ENCODE results near the gene LSS.

The LSS gene

DNA sequence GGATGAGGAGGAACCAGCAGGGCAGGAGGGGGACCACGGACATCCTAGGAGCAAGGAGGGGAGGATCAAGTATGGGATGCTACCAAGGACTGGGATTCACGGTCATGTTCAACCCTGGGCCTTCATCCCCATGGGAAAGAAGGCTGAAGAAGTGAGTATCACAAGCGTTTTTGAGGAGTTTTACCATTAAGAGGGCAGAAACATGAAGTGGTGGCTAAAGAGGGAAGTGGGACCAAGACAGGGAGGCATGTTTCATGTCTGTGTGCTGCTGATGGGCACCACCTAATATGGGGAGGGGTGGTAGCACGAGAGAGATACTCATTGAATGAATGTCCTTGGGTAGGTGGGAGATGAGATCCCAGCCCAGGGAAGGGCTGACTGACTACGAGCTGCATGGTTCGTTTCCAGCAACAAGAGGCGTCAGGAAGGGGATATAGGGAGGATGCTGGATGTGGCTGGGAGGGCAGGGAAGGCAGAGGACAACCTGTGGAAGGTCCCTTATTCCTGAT lies 11.3 kb upstream of the LSS start:
- TF ChIP-seq MAX (IDR thresholded peaks at IDR 0.05; ENCODE audit: low read depth, low read length) (no peak), MYC (IDR thresholded peaks at IDR 0.05; ENCODE audit: low read depth, low read length) (no peak), POLR2A (IDR thresholded peaks at IDR 0.05; ENCODE audit: extremely low read depth, insufficient read length) (no peak)
- TF ChIP-seq, protein P1, sequence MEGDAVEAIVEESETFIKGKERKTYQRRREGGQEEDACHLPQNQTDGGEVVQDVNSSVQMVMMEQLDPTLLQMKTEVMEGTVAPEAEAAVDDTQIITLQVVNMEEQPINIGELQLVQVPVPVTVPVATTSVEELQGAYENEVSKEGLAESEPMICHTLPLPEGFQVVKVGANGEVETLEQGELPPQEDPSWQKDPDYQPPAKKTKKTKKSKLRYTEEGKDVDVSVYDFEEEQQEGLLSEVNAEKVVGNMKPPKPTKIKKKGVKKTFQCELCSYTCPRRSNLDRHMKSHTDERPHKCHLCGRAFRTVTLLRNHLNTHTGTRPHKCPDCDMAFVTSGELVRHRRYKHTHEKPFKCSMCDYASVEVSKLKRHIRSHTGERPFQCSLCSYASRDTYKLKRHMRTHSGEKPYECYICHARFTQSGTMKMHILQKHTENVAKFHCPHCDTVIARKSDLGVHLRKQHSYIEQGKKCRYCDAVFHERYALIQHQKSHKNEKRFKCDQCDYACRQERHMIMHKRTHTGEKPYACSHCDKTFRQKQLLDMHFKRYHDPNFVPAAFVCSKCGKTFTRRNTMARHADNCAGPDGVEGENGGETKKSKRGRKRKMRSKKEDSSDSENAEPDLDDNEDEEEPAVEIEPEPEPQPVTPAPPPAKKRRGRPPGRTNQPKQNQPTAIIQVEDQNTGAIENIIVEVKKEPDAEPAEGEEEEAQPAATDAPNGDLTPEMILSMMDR (IDR thresholded peaks at IDR 0.05; ENCODE audit: low read depth, low read length) = no peak
- no peak for DNase-seq (ENCODE audit: low read depth)
- H3K4me3 ChIP-seq (ENCODE audit: low read depth, low read length) = no peak overlapping the region

GRCh38 chr21:46237474-46237873 lies 8.9 kb upstream of the LSS start:
- no peak for TF ChIP-seq MAX (IDR thresholded peaks at IDR 0.05; ENCODE audit: low read depth, low read length)
- TF ChIP-seq, protein P1 (IDR thresholded peaks at IDR 0.05; ENCODE audit: low read depth, low read length) = no peak
- TF ChIP-seq MYC (IDR thresholded peaks at IDR 0.05; ENCODE audit: low read depth, low read length) = no peak
- TF ChIP-seq POLR2A (IDR thresholded peaks at IDR 0.05; ENCODE audit: extremely low read depth, insufficient read length) = no peak
- DNase-seq (ENCODE audit: low read depth) = no peak
- no peak overlapping the region for H3K4me3 ChIP-seq (ENCODE audit: low read depth, low read length)

DNA sequence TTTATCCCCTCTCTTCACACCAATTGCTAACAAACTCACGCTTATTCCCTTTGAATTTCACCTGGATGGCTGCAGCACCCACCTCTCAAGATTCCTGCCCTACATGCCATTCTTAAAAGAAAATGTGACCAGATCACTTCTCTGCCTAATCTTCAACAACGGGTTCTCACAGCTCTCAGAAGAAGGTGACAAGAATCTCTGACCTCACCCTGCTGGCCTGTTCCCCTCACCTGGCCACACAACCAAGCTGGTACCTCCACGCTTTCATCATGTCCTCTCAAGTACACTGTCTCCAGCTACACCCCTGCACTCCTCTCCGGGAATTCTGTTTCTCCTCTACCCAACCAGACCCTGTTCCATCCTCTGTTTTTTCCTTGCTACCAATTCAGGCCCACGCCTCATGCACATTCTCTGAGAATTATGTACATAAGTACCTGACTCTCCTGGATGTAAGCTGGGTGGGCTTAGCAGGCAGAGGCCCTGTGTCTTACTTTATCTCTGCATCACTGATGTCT lies 5.9 kb upstream of the LSS start:
- DNase-seq (ENCODE audit: low read depth) = no peak
- no peak for TF ChIP-seq POLR2A (IDR thresholded peaks at IDR 0.05; ENCODE audit: extremely low read depth, insufficient read length)
- no peak for TF ChIP-seq MAX (IDR thresholded peaks at IDR 0.05; ENCODE audit: low read depth, low read length)
- TF ChIP-seq MYC (IDR thresholded peaks at IDR 0.05; ENCODE audit: low read depth, low read length) = no peak
- TF ChIP-seq, protein P1 (IDR thresholded peaks at IDR 0.05; ENCODE audit: low read depth, low read length) = no peak
- H3K4me3 ChIP-seq (ENCODE audit: low read depth, low read length) = no peak overlapping the region

DNA sequence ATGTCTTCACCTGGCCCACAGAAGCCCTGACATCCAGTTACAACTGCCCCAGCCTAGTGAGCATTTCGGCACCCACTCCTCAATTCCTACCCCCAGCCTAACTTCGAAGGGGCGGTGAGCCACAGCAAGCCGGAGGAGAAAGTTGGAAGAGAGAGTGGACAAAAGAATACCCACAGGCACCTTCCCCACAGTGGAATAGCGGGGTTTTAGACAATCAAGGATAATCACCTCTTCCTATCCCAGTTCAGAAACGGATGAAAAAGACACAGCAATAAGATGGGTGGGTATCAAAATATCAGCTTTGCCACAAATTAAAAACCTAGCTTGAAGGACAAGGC lies 1.3 kb upstream of the LSS start:
- peak overlapping the region; percentile 67 for H3K4me3 ChIP-seq (ENCODE audit: low read depth, low read length)
- no peak for DNase-seq (ENCODE audit: low read depth)
- TF ChIP-seq MAX (IDR thresholded peaks at IDR 0.05; ENCODE audit: low read depth, low read length) = no peak
- TF ChIP-seq, protein P1 (IDR thresholded peaks at IDR 0.05; ENCODE audit: low read depth, low read length) = no peak
- no peak for TF ChIP-seq MYC (IDR thresholded peaks at IDR 0.05; ENCODE audit: low read depth, low read length)
- no peak for TF ChIP-seq POLR2A (IDR thresholded peaks at IDR 0.05; ENCODE audit: extremely low read depth, insufficient read length)

DNA sequence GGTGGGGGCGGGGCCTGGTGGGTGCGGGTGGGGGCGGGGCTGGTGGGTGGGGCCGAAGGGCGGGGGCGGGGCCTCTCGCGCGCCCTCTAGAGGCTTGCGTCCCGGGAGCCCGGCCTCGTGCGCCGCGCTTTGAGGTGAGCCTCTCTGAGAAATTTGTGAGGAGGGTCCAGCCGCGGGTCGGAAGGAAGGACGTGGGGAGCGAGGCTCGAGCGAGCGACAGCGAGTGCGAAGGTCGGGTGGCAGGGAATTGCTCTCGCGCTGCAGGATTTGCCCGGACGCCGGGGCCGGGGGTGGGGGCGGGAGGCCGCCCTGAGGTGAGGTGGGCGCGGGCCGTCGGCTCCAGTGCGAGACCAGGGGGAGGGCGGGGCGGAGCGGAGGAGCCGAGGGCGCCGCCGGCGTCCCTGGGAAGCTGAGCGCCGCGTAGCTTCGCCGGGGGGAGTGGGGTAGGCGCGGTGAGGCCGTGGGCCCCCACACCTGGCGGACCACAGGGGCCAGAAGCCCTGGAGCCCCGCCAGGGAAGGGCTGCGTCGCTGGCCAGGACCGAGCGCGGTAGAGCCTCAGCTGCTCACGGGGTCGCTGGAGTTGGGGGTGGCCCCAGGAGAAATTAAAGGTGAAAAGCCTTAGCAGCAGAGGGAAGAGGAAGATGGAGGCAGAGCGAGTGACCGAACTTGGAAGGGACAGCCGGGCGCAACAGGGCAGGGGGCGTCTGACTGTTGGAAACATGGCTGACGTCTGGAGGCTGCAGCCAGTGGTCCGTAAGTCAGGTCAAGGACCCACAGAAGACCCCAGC lies 754 bp upstream of the LSS start:
- TF ChIP-seq, protein P1 (IDR thresholded peaks at IDR 0.05; ENCODE audit: low read depth, low read length) = peak; percentile 9
- TF ChIP-seq MAX (IDR thresholded peaks at IDR 0.05; ENCODE audit: low read depth, low read length) (peak; percentile 73; the same call in 1 of the 2 replicates), POLR2A (IDR thresholded peaks at IDR 0.05; ENCODE audit: extremely low read depth, insufficient read length) (peak; percentile 57), MYC (IDR thresholded peaks at IDR 0.05; ENCODE audit: low read depth, low read length) (peak; percentile 90)
- H3K4me3 ChIP-seq (ENCODE audit: low read depth, low read length) = peak overlapping the region; percentile 67
- no peak for DNase-seq (ENCODE audit: low read depth)

All from NB4 (cell line).